SK-N-SH (cell line): ENCODE measurements around the gene U2SURP. TPM values are rescaled to one million over a fixed set of nuclear protein-coding genes. Genes with fewer than 3 reads are reported as not detected.
"Not testable (repeated sequence)": the region's sequence is repeated elsewhere in the genome, so short reads cannot be mapped to it uniquely, and the experiment has no call there.

Experiments
- CTCF ChIA-PET: fragments of 300-600, 350-600 bp; formaldehyde crosslinking; extraction: SDS; loops from one replicate; lab custom pipeline; 2021; lab: Yijun Ruan, JAX
- POLR2A ChIA-PET: fragments of 350-600 bp; sonication (Branson Sonifier 250); formaldehyde crosslinking; extraction: SDS; loops from one replicate; lab custom pipeline; 2020; ENCODE audit warnings: antibody characterized with exemption, inconsistent platforms; lab: Yijun Ruan, JAX
- DNase-seq: peaks from one replicate; pipeline ENCODE4 v3.0.0; 2012
- H2AFZ ChIP-seq: fragments of 200-600 bp; sonication (generic); 2 replicates; pipeline ENCODE4 v1.8.1; 2016; ENCODE audit warnings: antibody characterized with exemption, mild to moderate bottlenecking, low read depth
- H3F3A ChIP-seq: fragments of 200-600 bp; sonication (generic); replicated peaks from 2 replicates; pipeline ENCODE3; 2016; ENCODE audit warnings: antibody characterized with exemption, mild to moderate bottlenecking; ENCODE audit not compliant: insufficient read depth
- H3K27ac ChIP-seq, 2 experiments: fragments of 200-500 bp in 1 of 2; fragments of 200-600 bp in 1 of 2; sonication (Bioruptor generic) in 1 of 2; sonication (generic), shearing (Covaris generic) in 1 of 2; 2 replicates each; pipeline versions ENCODE4 v1.5.1 to v1.6.1; 2014 to 2016; ENCODE audit warnings: low read depth in 2 of 2, inconsistent platforms in 1 of 2, low read length in 1 of 2, mild to moderate bottlenecking in 1 of 2, mixed read lengths in 1 of 2
- H3K27me3 ChIP-seq: fragments of 200-600 bp; sonication (generic), shearing (Covaris generic); 2 replicates; pipeline ENCODE4 v1.6.1; 2016; ENCODE audit warnings: mixed run types; ENCODE audit not compliant: insufficient read depth
- H3K36me3 ChIP-seq, 2 experiments: fragments of 200-500 bp in 1 of 2; fragments of 200-600 bp in 1 of 2; sonication (Bioruptor generic) in 1 of 2; sonication (generic) in 1 of 2; replicated peaks in 1 of 2; 2 replicates each; pipeline versions ENCODE3 to v1.5.1; 2014 to 2016; ENCODE audit warnings: low read length in 1 of 2, mild to moderate bottlenecking in 1 of 2; ENCODE audit not compliant: insufficient read depth in 2 of 2, control insufficient read depth in 1 of 2
- H3K4me1 ChIP-seq, 2 experiments: fragments of 200-500 bp in 1 of 2; fragments of 200-600 bp in 1 of 2; sonication (Bioruptor generic) in 1 of 2; sonication (generic), shearing (Covaris generic) in 1 of 2; 2 replicates each; pipeline versions ENCODE4 v1.5.1 to v1.6.1; 2014 to 2016; ENCODE audit warnings: low read depth in 1 of 2, low read length in 1 of 2, mixed run types in 1 of 2; ENCODE audit not compliant: insufficient read depth in 2 of 2, control insufficient read depth in 1 of 2
- H3K4me2 ChIP-seq: fragments of 200-600 bp; sonication (generic), shearing (Covaris generic); 2 replicates; pipeline ENCODE4 v1.6.1; 2017; ENCODE audit warnings: mixed run types
- H3K4me3 ChIP-seq, 2 experiments: fragments of 200-500 bp in 1 of 2; fragments of 200-600 bp in 1 of 2; sonication (Bioruptor generic) in 1 of 2; sonication (generic), shearing (Covaris generic) in 1 of 2; 2 replicates each; pipeline versions ENCODE4 v1.5.1 to v1.8.1; 2014 to 2016; ENCODE audit warnings: low read depth in 2 of 2, inconsistent platforms in 1 of 2, low read length in 1 of 2, mild to moderate bottlenecking in 1 of 2, mixed read lengths in 1 of 2, moderate library complexity in 1 of 2
- H3K79me2 ChIP-seq: fragments of 200-600 bp; sonication (generic); 2 replicates; pipeline ENCODE4 v1.8.1; 2017; ENCODE audit warnings: mild to moderate bottlenecking; ENCODE audit not compliant: insufficient read depth
- H3K9ac ChIP-seq: fragments of 200-600 bp; sonication (generic); 2 replicates; pipeline ENCODE4 v1.6.1; 2017; ENCODE audit warnings: mixed run types
- H3K9me2 ChIP-seq: fragments of 200-600 bp; sonication (generic); 2 replicates; pipeline ENCODE4 v1.6.1; 2017; ENCODE audit warnings: mixed run types
- H3K9me3 ChIP-seq: fragments of 200-600 bp; sonication (generic); 2 replicates; pipeline ENCODE4 v1.6.1; 2017; ENCODE audit warnings: mixed run types, mild to moderate bottlenecking, moderate library complexity
- H4K20me1 ChIP-seq: fragments of 200-600 bp; sonication (generic); 2 replicates; pipeline ENCODE4 v1.6.1; 2017; ENCODE audit warnings: mild to moderate bottlenecking, mixed run types; ENCODE audit not compliant: insufficient read depth
- EP300 ChIP-seq, 2 experiments: IDR thresholded peaks; 2 replicates each; pipeline versions ENCODE4 v1.4.0 to v1.6.1; 2012; ENCODE audit warnings: borderline replicate concordance in 1 of 2, low read depth in 1 of 2, low read length in 1 of 2
- FOXJ3 ChIP-seq: sonication (generic); formaldehyde crosslinking; IDR thresholded peaks from 2 replicates; pipeline ENCODE4 v1.5.1; 2020; ENCODE audit warnings: mild to moderate bottlenecking, missing genetic modification reagents
- JUND ChIP-seq: IDR thresholded peaks from 2 replicates; pipeline ENCODE4 v1.4.0; 2012
- MEF2A ChIP-seq: IDR thresholded peaks from 2 replicates; pipeline ENCODE4 v1.4.0; 2012; ENCODE audit warnings: low read depth, borderline replicate concordance
- NFIC ChIP-seq: IDR thresholded peaks from 2 replicates; pipeline ENCODE4 v1.4.0; 2012; ENCODE audit warnings: borderline replicate concordance
- RXRA ChIP-seq: IDR thresholded peaks from 2 replicates; pipeline ENCODE4 v1.4.0; 2012; ENCODE audit warnings: low read depth, mild to moderate bottlenecking, borderline replicate concordance
- TAF1 ChIP-seq: IDR thresholded peaks from 2 replicates; pipeline ENCODE4 v1.6.1; 2012; ENCODE audit warnings: low read depth, mild to moderate bottlenecking, low read length, moderate library complexity, borderline replicate concordance
- TEAD4 ChIP-seq: IDR thresholded peaks from 2 replicates; pipeline ENCODE4 v1.4.0; 2012; ENCODE audit warnings: mild to moderate bottlenecking, borderline replicate concordance; ENCODE audit not compliant: insufficient read depth
- WGBS: methylation state at CpG from one replicate; pipeline ENCODE4 v1.1.6; 2017; ENCODE audit warnings: low lambda C conversion rate; 5-methylcytosine and 5-hydroxymethylcytosine counted together
- polyA plus RNA-seq, 3 experiments: library from polyadenylated mRNA; depleted of rRNA; stranded (reverse); fragments of >200 nt; gene quantifications; 2 replicates each; pipeline ENCODE4 v1.2.3, GENCODE V29; 2012
- TF ChIP-seq, protein P1 (sequence below): IDR thresholded peaks from 2 replicates; pipeline ENCODE4 v1.6.1; 2012; ENCODE audit warnings: mild to moderate bottlenecking, low read depth, low read length, moderate library complexity
- TF ChIP-seq, protein P2 (sequence below): IDR thresholded peaks from 2 replicates; pipeline ENCODE4; 2012
- TF ChIP-seq, protein P3 (sequence below): IDR thresholded peaks from 2 replicates; pipeline ENCODE4 v1.4.0; 2012; ENCODE audit warnings: low read depth, borderline replicate concordance

U2SURP gene
- polyA plus RNA-seq, 1 of the 3 experiments (the other 2 are of a cell fraction) = 10.9 TPM

DNA sequence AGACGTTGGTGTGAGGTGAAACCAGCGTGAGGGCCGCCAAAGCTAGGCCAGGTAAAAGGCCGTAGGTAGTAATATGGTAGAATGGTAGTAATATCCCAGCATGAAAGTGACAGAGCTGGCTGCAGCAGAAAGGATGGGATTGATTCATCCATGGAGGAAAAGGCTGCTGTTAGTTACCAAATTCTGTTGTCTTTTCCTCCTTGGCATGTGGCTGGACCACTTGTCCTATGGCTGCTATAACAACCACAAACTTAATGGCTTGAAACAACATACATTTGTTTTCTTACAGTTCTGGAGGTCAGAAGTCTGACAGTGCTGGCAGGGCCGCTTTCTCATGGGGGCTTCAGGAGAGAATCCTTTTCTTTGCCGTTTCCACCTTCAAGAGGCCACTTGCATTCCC lies 70.4 kb downstream of the U2SURP start (continued):
- TF ChIP-seq, protein P1, sequence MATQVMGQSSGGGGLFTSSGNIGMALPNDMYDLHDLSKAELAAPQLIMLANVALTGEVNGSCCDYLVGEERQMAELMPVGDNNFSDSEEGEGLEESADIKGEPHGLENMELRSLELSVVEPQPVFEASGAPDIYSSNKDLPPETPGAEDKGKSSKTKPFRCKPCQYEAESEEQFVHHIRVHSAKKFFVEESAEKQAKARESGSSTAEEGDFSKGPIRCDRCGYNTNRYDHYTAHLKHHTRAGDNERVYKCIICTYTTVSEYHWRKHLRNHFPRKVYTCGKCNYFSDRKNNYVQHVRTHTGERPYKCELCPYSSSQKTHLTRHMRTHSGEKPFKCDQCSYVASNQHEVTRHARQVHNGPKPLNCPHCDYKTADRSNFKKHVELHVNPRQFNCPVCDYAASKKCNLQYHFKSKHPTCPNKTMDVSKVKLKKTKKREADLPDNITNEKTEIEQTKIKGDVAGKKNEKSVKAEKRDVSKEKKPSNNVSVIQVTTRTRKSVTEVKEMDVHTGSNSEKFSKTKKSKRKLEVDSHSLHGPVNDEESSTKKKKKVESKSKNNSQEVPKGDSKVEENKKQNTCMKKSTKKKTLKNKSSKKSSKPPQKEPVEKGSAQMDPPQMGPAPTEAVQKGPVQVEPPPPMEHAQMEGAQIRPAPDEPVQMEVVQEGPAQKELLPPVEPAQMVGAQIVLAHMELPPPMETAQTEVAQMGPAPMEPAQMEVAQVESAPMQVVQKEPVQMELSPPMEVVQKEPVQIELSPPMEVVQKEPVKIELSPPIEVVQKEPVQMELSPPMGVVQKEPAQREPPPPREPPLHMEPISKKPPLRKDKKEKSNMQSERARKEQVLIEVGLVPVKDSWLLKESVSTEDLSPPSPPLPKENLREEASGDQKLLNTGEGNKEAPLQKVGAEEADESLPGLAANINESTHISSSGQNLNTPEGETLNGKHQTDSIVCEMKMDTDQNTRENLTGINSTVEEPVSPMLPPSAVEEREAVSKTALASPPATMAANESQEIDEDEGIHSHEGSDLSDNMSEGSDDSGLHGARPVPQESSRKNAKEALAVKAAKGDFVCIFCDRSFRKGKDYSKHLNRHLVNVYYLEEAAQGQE = no peak
- no peak for TF ChIP-seq TEAD4
- TF ChIP-seq MEF2A = no peak
- no peak for TF ChIP-seq FOXJ3 (CRISPR knock-in tag)
- TF ChIP-seq, protein P2, sequence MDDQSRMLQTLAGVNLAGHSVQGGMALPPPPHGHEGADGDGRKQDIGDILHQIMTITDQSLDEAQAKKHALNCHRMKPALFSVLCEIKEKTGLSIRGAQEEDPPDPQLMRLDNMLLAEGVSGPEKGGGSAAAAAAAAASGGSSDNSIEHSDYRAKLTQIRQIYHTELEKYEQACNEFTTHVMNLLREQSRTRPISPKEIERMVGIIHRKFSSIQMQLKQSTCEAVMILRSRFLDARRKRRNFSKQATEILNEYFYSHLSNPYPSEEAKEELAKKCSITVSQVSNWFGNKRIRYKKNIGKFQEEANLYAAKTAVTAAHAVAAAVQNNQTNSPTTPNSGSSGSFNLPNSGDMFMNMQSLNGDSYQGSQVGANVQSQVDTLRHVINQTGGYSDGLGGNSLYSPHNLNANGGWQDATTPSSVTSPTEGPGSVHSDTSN = no peak
- no peak for TF ChIP-seq TAF1
- no peak for TF ChIP-seq EP300 (IDR thresholded peaks at IDR 0.05; ENCODE audit: borderline replicate concordance in 1 of 2, low read depth in 1 of 2, low read length in 1 of 2)
- TF ChIP-seq JUND = no peak
- TF ChIP-seq NFIC = no peak
- no peak for TF ChIP-seq RXRA
- TF ChIP-seq, protein P3, sequence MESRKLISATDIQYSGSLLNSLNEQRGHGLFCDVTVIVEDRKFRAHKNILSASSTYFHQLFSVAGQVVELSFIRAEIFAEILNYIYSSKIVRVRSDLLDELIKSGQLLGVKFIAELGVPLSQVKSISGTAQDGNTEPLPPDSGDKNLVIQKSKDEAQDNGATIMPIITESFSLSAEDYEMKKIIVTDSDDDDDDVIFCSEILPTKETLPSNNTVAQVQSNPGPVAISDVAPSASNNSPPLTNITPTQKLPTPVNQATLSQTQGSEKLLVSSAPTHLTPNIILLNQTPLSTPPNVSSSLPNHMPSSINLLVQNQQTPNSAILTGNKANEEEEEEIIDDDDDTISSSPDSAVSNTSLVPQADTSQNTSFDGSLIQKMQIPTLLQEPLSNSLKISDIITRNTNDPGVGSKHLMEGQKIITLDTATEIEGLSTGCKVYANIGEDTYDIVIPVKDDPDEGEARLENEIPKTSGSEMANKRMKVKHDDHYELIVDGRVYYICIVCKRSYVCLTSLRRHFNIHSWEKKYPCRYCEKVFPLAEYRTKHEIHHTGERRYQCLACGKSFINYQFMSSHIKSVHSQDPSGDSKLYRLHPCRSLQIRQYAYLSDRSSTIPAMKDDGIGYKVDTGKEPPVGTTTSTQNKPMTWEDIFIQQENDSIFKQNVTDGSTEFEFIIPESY = no peak

DNA sequence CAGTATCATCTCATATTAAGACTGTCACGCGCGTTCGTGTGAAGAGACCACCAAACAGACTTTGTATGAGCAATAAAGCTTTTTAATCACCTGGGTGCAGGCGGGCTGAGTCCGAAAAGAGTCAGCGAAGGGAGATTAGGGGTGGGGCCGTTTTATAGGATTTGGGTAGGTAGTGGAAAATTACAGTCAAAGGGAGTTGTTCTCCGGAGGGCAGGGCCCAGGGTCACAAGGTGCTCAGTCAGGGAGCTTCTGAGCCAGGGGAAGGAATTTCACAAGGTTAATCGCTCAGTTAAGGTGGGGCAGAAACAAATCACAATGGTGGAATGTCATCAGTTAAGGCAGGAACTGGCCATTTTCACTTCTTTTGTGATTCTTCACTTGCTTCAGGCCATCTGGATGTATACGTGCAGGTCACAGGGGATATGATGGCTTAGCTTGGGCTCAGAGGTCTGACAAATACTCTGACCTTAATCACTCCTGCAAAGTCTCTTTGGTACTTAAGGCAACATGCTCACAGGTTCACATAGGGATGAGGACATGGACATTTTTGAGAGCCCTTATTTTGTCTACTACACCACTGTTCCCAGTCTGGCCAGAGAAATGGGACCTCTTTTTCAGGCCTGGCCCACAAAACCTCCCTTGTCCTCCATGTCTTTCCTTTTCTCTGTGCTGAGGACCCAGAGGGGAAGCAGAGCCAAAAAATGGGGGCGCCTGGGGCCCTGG lies 71.1 kb downstream of the U2SURP start:
- DNase-seq, H3K4me3 ChIP-seq, H3K4me2 ChIP-seq, H3K9ac ChIP-seq, H2AFZ ChIP-seq, H3K27ac ChIP-seq, H3K79me2 ChIP-seq, H4K20me1 ChIP-seq, H3K9me3 ChIP-seq, H3K27me3 ChIP-seq, H3F3A ChIP-seq, H3K9me2 ChIP-seq, H3K36me3 ChIP-seq, POLR2A ChIA-PET, H3K4me1 ChIP-seq, CTCF ChIA-PET: not testable (repeated sequence)
- 77% methylated on average over 12 of the region's 12 CpGs for WGBS

DNA sequence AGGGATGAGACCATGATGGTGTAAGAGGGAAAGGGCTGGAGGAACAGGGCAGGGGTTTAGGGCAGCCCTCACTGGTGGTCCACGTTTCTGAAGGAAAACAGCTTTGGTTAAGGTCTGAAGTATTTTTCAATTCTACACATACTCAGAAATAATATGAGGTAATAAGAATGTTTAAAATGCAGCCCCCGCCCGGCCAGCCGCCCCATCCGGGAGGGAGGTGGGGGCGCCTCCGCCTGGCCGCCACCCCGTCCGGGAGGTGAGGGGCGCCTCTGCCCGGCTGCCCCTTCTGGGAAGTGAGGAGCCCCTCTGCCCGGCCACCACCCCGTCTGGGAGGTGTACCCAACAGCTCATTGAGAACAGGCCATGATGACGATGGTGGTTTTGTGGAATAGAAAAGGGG lies 72.2 kb downstream of the U2SURP start:
- H3K9me3 ChIP-seq, H3K9ac ChIP-seq, H3K27ac ChIP-seq, CTCF ChIA-PET, H3K4me2 ChIP-seq, H3K79me2 ChIP-seq, H3K36me3 ChIP-seq, DNase-seq, POLR2A ChIA-PET, H3F3A ChIP-seq, H4K20me1 ChIP-seq, H3K4me3 ChIP-seq, H3K9me2 ChIP-seq, H2AFZ ChIP-seq, H3K27me3 ChIP-seq, H3K4me1 ChIP-seq: not testable (repeated sequence)
- 75% methylated on average over 13 of the region's 15 CpGs for WGBS

DNA sequence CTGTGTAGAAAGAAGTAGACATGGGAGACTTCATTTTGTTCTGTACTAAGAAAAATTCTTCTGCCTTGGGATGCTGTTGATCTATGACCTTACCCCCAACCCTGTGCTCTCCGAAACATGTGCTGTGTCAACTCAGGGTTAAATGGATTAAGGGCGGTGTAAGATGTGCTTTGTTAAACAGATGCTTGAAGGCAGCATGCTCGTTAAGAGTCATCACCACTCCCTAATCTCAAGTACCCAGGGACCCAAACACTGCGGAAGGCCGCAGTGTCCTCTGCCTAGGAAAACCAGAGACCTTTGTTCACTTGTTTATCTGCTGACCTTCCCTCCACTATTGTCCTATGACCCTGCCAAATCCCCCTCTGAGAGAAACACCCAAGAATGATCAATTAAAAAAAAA lies 72.6 kb downstream of the U2SURP start:
- H2AFZ ChIP-seq, H4K20me1 ChIP-seq, DNase-seq, H3K9me2 ChIP-seq, CTCF ChIA-PET, POLR2A ChIA-PET, H3K4me2 ChIP-seq, H3K79me2 ChIP-seq, H3K4me1 ChIP-seq, H3K36me3 ChIP-seq, H3K4me3 ChIP-seq, H3K9me3 ChIP-seq, H3K27ac ChIP-seq, H3F3A ChIP-seq, H3K27me3 ChIP-seq, H3K9ac ChIP-seq: not testable (repeated sequence)
- 92% methylated on average over 2 of the region's 5 CpGs for WGBS
